Pons (tissue), 1 donor: ENCODE results near the gene CACNG4.

Source experiments
- DNase-seq: peaks from one replicate; pipeline ENCODE4 v3.0.0-alpha.2; 2016; ENCODE audit warnings: low spot score

The CACNG4 gene

GRCh38 chr17:66944351-66945146 lies 20.0 kb upstream of the CACNG4 start:
- no peak for DNase-seq

- DNase-seq, result no peak
These were observed 19.2 kb upstream of the CACNG4 start for GRCh38 chr17:66945147-66945835.

GRCh38 chr17:66946251-66946650 lies 18.3 kb upstream of the CACNG4 start:
- no peak for DNase-seq

GRCh38 chr17:66947311-66947710 lies 17.2 kb upstream of the CACNG4 start:
- no peak for DNase-seq

GRCh38 chr17:66948061-66948750 lies 16.3 kb upstream of the CACNG4 start:
- DNase-seq, result no peak

- no peak for DNase-seq
These were observed 15.0 kb upstream of the CACNG4 start for GRCh38 chr17:66949501-66949900.

- no peak for DNase-seq
These were observed 14.2 kb upstream of the CACNG4 start for GRCh38 chr17:66950325-66950724.

- no peak for DNase-seq
These were observed 13.5 kb upstream of the CACNG4 start for GRCh38 chr17:66950886-66951604.

- no peak for DNase-seq
These were observed 12.9 kb upstream of the CACNG4 start for GRCh38 chr17:66951605-66951953.

- no peak for DNase-seq
These were observed 12.4 kb upstream of the CACNG4 start for GRCh38 chr17:66952031-66952524.

GRCh38 chr17:66952681-66953629 lies 11.6 kb upstream of the CACNG4 start:
- DNase-seq, result no peak

GRCh38 chr17:66953630-66954020 lies 10.9 kb upstream of the CACNG4 start:
- DNase-seq, result peak; percentile 45

GRCh38 chr17:66954632-66955031 lies 9.9 kb upstream of the CACNG4 start:
- DNase-seq, result no peak

- no peak for DNase-seq
These were observed 8.7 kb upstream of the CACNG4 start for GRCh38 chr17:66955821-66956220.

GRCh38 chr17:66956941-66957340 lies 7.6 kb upstream of the CACNG4 start:
- no peak for DNase-seq

GRCh38 chr17:66957343-66957742 lies 7.2 kb upstream of the CACNG4 start:
- DNase-seq, result no peak

GRCh38 chr17:66957951-66958579 lies 6.4 kb upstream of the CACNG4 start:
- DNase-seq, result no peak

- no peak for DNase-seq
These were observed 4.7 kb upstream of the CACNG4 start for GRCh38 chr17:66959641-66960375.

GRCh38 chr17:66960613-66961012 lies 3.9 kb upstream of the CACNG4 start:
- DNase-seq, result no peak

- no peak for DNase-seq
These were observed 992 bp upstream of the CACNG4 start for GRCh38 chr17:66963521-66963908.
